Gastrocnemius medialis (tissue), 4 donors: ENCODE measurements around the gene TTLL9. TPM values are rescaled to one million over a fixed set of nuclear protein-coding genes. Genes with fewer than 3 reads are reported as not detected.

Experiments
- ATAC-seq, 2 donors: fragments of 150-250 bp; one replicate each; pipeline ENCODE4 v1.9.1; 2016
- DNase-seq, 2 donors: peaks; one replicate each; pipeline ENCODE4 v3.0.0-alpha.2; 2019
- H3K27ac ChIP-seq, 4 donors: fragments of 200-600 bp; sonication (generic); 1 replicate in 1 of 4; 2 replicates in 3 of 4; pipeline ENCODE4 v1.5.1; 2016 to 2018; ENCODE audit warnings: mild to moderate bottlenecking in 2 of 4, moderate library complexity in 1 of 4
- H3K27me3 ChIP-seq, 3 donors: fragments of 200-600 bp; sonication (generic) in 2 of 3; 1 replicate in 1 of 3; 2 replicates in 2 of 3; pipeline versions ENCODE4 v1.5.1 to v1.6.0; 2016 to 2019; ENCODE audit warnings: mild to moderate bottlenecking in 1 of 3, moderate library complexity in 1 of 3
- H3K36me3 ChIP-seq, 2 donors: fragments of 200-600 bp; sonication (generic) in 1 of 2; one replicate each; pipeline ENCODE4 v1.5.1; 2017 to 2018
- H3K4me1 ChIP-seq, 2 donors: fragments of 200-600 bp; sonication (generic) in 1 of 2; one replicate each; pipeline ENCODE4 v1.5.1; 2016 to 2017; ENCODE audit warnings: mild to moderate bottlenecking in 2 of 2
- H3K4me3 ChIP-seq, 4 donors: fragments of 200-600 bp; sonication (generic) in 3 of 4; 1 replicate in 1 of 4; 2 replicates in 3 of 4; pipeline ENCODE4 v1.5.1; 2016 to 2019; ENCODE audit warnings: mild to moderate bottlenecking in 2 of 4
- H3K9me3 ChIP-seq, 3 donors: fragments of 200-600 bp; sonication (generic) in 2 of 3; 1 replicate in 1 of 3; 2 replicates in 2 of 3; pipeline ENCODE4 v1.5.1; 2016 to 2019
- CTCF ChIP-seq, 5 experiments: fragments of 450-650 bp in 3 of 5; fragments of 200-600 bp in 2 of 5; sonication (generic) in 2 of 5; IDR thresholded peaks in 4 of 5; conservative IDR thresholded peaks in 1 of 5; 1 replicate in 4 of 5; 2 replicates in 1 of 5; pipeline ENCODE4 v1.5.1; 2016 to 2019; ENCODE audit warnings: antibody characterized with exemption in 5 of 5, mild to moderate bottlenecking in 3 of 5, moderate library complexity in 3 of 5
- POLR2A ChIP-seq, 2 donors: fragments of 450-650 bp; IDR thresholded peaks; one replicate each; pipeline ENCODE4 v1.6.1; 2017; ENCODE audit warnings: antibody characterized with exemption in 2 of 2, mild to moderate bottlenecking in 2 of 2, moderate library complexity in 2 of 2
- in situ Hi-C, 4 donors: fragments of 200-750 bp; cut with MboI; loops; one replicate each; pipeline versions ENCODE4 v1.15.0 to v1.8.0; 2017; ENCODE audit warnings: low sequenced_read_pairs in 4 of 4
- intact Hi-C: fragments of 100-400 bp; cut with DNase I; formaldehyde crosslinking; loops from one replicate; pipeline ENCODE4 v1.15.1; 2023; ENCODE audit warnings: low total_unique reads
- total RNA-seq, 4 donors: library from RNA; depleted of rRNA; stranded (reverse); fragments of >200 nt; gene quantifications; one replicate each; pipeline versions ENCODE4 v1.1.0 to v1.2.3, GENCODE V29; 2016

Gene TTLL9
- total RNA-seq, 4 donors from 2014 or later, result not detected

DNA sequence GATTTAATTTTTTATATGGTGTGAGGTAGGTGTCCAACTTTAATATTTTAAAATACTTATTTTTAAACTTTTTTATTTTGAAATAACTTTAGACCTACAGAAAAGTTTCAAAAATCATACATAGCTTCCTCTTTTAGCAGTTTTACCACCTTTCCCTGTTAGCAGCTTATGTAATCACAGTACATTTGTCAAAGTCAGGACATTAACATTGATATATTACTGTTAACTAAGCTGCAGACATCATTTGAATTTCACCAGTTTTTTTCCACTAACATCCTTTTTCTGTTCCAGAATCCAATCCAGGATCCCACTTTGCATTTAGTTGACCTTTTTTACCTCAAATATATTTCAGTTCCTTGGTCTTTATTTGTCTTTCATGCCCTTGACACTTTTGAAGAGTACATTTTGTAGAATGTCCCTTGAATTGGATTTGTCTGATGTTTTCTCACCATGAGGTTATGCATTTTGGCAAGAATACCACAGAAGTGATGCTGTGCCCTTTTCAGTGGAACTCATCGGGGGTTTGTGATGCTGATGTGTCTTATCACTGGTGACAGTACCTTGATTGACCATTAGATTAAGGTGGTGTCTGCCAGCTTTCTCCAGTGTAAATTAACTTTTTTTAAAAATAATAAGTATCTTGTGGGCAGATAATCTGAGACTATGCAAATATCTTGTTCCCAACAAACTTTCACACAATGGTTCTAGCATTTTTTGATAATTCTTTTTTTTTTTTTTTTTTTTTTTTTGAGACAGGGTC is 33.4 kb downstream of the TTLL9 start:
- in situ Hi-C loops (no loop called here), intact Hi-C loops (no loop called here)
- DNase-seq (no peak), ATAC-seq (no peak)
- TF ChIP-seq POLR2A (IDR thresholded peaks at IDR 0.05), result no peak
- no peak for TF ChIP-seq CTCF (IDR thresholded peaks at IDR 0.05 in 4 of 5, conservative IDR thresholded peaks at IDR 0.05 in 1 of 5)
- no peaks in the 10 kb centered on the region for H3K9me3 ChIP-seq
- no peaks in the 10 kb centered on the region for H3K27me3 ChIP-seq
- no peaks in the 10 kb centered on the region for H3K4me1 ChIP-seq
- H3K27ac ChIP-seq, result no peak overlapping the region
- no peaks in the 10 kb centered on the region for H3K36me3 ChIP-seq
- no peak overlapping the region for H3K4me3 ChIP-seq

DNA sequence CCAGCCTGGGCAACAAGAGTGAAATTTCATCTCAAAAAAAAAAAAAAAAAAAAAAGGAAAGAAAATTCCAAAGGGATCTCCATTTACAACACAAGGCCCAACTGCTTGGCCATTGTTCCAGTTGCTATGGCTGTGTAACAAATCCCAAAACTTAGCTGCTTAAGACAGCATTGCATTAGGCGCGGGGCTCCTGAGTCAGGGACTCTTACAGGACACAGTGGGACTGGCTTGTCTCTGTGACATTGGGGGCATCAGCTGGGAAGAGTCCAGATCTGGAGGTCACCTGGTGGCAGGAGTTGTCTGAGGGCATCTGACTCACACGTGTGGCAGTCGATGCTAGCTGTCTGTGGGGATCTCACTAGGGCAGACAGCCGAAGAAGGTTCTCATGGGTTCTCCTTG is 35.6 kb downstream of the TTLL9 start:
- intact Hi-C loops (no loop called here), in situ Hi-C loops (no loop called here)
- H3K4me3 ChIP-seq, result no peak overlapping the region
- no peaks in the 10 kb centered on the region for H3K27me3 ChIP-seq
- H3K36me3 ChIP-seq, result no peaks in the 10 kb centered on the region
- H3K27ac ChIP-seq, result no peak overlapping the region
- ATAC-seq (no peak), DNase-seq (no peak)
- TF ChIP-seq CTCF (IDR thresholded peaks at IDR 0.05 in 4 of 5, conservative IDR thresholded peaks at IDR 0.05 in 1 of 5) (no peak), POLR2A (IDR thresholded peaks at IDR 0.05) (no peak)
- no peaks in the 10 kb centered on the region for H3K9me3 ChIP-seq
- no peaks in the 10 kb centered on the region for H3K4me1 ChIP-seq

DNA sequence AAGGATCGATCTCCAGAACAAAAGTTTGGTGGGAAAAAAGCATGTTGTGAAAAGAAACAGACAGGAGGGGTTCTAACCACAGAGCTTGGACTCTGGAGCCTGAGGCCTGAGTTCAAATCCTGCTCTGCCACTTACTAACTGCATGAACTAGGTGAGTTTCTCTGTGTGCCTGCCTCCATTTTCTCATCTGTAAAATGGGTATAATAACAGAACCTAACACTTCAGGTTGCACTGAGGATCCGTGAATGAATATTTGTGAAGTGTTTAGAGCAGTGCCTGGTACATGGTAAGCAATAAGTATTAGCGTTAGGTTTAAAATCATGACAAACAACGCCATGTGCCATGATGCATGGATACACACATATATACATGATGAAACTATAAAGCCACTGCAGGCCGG is 36.6 kb downstream of the TTLL9 start:
- H3K4me3 ChIP-seq, result no peak overlapping the region
- ATAC-seq, result no peak
- H3K27ac ChIP-seq, result no peak overlapping the region
- no peaks in the 10 kb centered on the region for H3K27me3 ChIP-seq
- H3K36me3 ChIP-seq, result no peaks in the 10 kb centered on the region
- no peaks in the 10 kb centered on the region for H3K4me1 ChIP-seq
- no peak for DNase-seq
- intact Hi-C loops, result no loop called here
- no peaks in the 10 kb centered on the region for H3K9me3 ChIP-seq
- in situ Hi-C loops, result no loop called here
- TF ChIP-seq CTCF (IDR thresholded peaks at IDR 0.05 in 4 of 5, conservative IDR thresholded peaks at IDR 0.05 in 1 of 5) (no peak), POLR2A (IDR thresholded peaks at IDR 0.05) (no peak)

GRCh38 chr20:31908016-31908415 is 37.6 kb downstream of the TTLL9 start:
- in situ Hi-C loops, result no loop called here
- no peak for DNase-seq
- TF ChIP-seq CTCF (IDR thresholded peaks at IDR 0.05 in 4 of 5, conservative IDR thresholded peaks at IDR 0.05 in 1 of 5) (no peak), POLR2A (IDR thresholded peaks at IDR 0.05) (no peak)
- intact Hi-C loops, result no loop called here
- H3K9me3 ChIP-seq, result no peaks in the 10 kb centered on the region
- no peak overlapping the region for H3K4me3 ChIP-seq
- no peaks in the 10 kb centered on the region for H3K27me3 ChIP-seq
- ATAC-seq, result no peak
- no peaks in the 10 kb centered on the region for H3K4me1 ChIP-seq
- no peak overlapping the region for H3K27ac ChIP-seq
- no peaks in the 10 kb centered on the region for H3K36me3 ChIP-seq

DNA sequence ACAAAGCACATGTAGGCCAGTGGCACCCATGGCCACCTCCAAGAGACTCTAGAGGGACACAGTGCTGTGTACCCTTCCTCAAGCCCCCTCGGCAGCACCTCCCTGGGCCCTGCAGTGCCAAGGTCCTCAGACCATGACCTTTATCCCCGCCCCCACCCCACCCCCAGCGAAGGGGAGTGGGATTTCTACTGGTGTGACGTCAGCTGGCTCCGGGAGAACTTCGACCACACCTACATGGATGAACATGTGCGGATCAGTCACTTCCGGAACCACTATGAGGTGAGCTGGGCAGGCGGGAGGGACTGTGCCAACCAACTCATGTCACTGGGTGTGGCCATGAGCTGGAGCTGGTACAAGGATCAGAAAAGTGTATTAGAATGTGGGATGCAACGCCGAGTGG is 38.0 kb downstream of the TTLL9 start:
- TF ChIP-seq CTCF (IDR thresholded peaks at IDR 0.05 in 4 of 5, conservative IDR thresholded peaks at IDR 0.05 in 1 of 5), result no peak
- TF ChIP-seq POLR2A (IDR thresholded peaks at IDR 0.05), result no peak
- DNase-seq, result no peak
- no peak overlapping the region for H3K27ac ChIP-seq
- in situ Hi-C loops, result no loop called here
- no peak overlapping the region for H3K4me3 ChIP-seq
- no peaks in the 10 kb centered on the region for H3K27me3 ChIP-seq
- no peaks in the 10 kb centered on the region for H3K4me1 ChIP-seq
- no peaks in the 10 kb centered on the region for H3K36me3 ChIP-seq
- intact Hi-C loops, result no loop called here
- no peaks in the 10 kb centered on the region for H3K9me3 ChIP-seq
- ATAC-seq, result no peak
